ENCODE measurements around the gene TXNDC2.

Gene TXNDC2

DNA sequence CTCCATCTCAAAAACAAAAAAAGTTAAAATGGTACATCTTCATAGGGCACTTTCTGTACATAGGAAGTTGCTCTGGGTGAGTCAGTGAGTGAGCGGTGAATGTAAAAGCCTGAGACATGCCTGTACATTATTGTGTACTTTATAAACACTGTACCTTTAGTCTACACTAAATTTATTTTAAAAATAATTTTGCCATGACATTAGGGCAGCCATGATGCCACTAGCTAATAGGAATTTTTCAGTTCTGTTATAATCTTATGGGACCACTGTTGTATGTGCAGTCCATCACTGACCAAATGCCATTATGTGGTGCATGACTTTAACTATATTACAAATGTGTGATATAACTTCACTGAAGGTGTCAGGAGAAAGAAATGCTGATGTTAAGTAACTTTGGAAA, 11.0 kb upstream of the TXNDC2 start:
- Histone ChIP-seq H3K4me1 (ENCODE audit: low read length) (peaks cover 12% of the 10 kb centered on the region), H3K36me3 (replicated peaks; ENCODE audit: insufficient read depth, low read length) (no peaks in the 10 kb centered on the region), H3K79me2 (ENCODE audit: low read length) (no peaks in the 10 kb centered on the region), H3K9ac (ENCODE audit: low read length) (no peak overlapping the region), H4K20me1 (ENCODE audit: insufficient read depth, low read length) (no peaks in the 10 kb centered on the region), H3K4me3 (ENCODE audit: low read length) (no peak overlapping the region), H2AFZ (ENCODE audit: low read length) (no peak overlapping the region), H3K4me2 (ENCODE audit: low read depth, low read length) (no peak overlapping the region), H3K9me2 (replicated peaks; ENCODE audit: insufficient read depth, low read length) (no peaks in the 10 kb centered on the region), H3K9me3 (replicated peaks; ENCODE audit: insufficient read depth, low read length) (no peaks in the 10 kb centered on the region; the same call in 1 of the 2 replicates), H3K27ac (ENCODE audit: low read length) (no peak overlapping the region), H3F3A (ENCODE audit: insufficient read depth, low read length) (peaks cover 17% of the 10 kb centered on the region), H3K27me3 (replicated peaks; ENCODE audit: insufficient read depth, low read length) (no peaks in the 10 kb centered on the region)
- TF ChIP-seq CTCF (IDR thresholded peaks at IDR 0.05; ENCODE audit: low read length) (no peak), EZH2 (optimal IDR thresholded peaks at IDR 0.05; ENCODE audit: low read depth, low read length) (no peak), EZH2phosphoT487 (IDR thresholded peaks at IDR 0.05; ENCODE audit: low read length) (no peak)
- no peak for DNase-seq

DNA sequence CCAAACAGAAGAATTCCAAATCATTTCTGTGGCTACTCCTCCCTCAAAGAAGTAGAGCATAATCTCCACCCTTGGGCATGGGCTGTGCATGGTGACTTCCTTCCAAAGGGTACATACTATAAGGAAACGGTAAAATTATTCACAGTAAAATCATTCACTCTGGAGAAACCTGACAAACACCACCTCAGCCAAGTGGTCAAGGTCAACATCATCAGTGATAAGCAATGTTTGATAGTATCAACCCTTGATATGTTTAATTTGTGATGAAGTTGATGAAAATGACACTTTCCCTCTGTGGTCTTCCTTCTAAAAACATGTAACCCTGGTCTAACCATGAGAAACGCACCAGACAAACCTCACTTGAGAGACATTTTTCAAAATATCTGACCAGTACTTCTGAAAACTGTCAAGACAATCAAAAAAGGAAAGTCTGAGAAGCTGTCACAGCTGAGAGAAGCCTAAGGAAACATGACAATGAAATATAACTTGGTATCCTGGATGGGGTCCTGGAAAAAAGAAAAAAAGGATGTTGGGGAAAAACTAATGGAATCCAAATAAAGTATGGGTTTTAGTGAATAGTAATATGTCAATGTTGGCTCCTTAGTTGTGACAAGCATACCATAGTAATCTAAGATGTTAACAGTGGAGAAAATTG, 9.4 kb upstream of the TXNDC2 start:
- no peaks in the 10 kb centered on the region for H3K36me3 ChIP-seq (replicated peaks; ENCODE audit: insufficient read depth, low read length)
- H3K9me2 ChIP-seq (replicated peaks; ENCODE audit: insufficient read depth, low read length), result no peaks in the 10 kb centered on the region
- peak overlapping the region; percentile 31; the same call in 1 of the 2 replicates for H3K9ac ChIP-seq (ENCODE audit: low read length)
- H3K4me2 ChIP-seq (ENCODE audit: low read depth, low read length), result peak overlapping the region; percentile 48
- no peaks in the 10 kb centered on the region for H4K20me1 ChIP-seq (ENCODE audit: insufficient read depth, low read length)
- H3K27ac ChIP-seq (ENCODE audit: low read length), result peak overlapping the region; percentile 73; the same call in 1 of the 2 replicates
- peaks cover 12% of the 10 kb centered on the region for H3K4me1 ChIP-seq (ENCODE audit: low read length)
- peaks cover 17% of the 10 kb centered on the region for H3F3A ChIP-seq (ENCODE audit: insufficient read depth, low read length)
- DNase-seq, result no peak
- no peaks in the 10 kb centered on the region for H3K79me2 ChIP-seq (ENCODE audit: low read length)
- no peaks in the 10 kb centered on the region for H3K27me3 ChIP-seq (replicated peaks; ENCODE audit: insufficient read depth, low read length)
- TF ChIP-seq EZH2 (optimal IDR thresholded peaks at IDR 0.05; ENCODE audit: low read depth, low read length), result no peak
- no peak for TF ChIP-seq CTCF (IDR thresholded peaks at IDR 0.05; ENCODE audit: low read length)
- TF ChIP-seq EZH2phosphoT487 (IDR thresholded peaks at IDR 0.05; ENCODE audit: low read length), result no peak
- peak overlapping the region; percentile 48 for H3K4me3 ChIP-seq (ENCODE audit: low read length)
- H3K9me3 ChIP-seq (replicated peaks; ENCODE audit: insufficient read depth, low read length), result no peaks in the 10 kb centered on the region; the same call in 1 of the 2 replicates
- H2AFZ ChIP-seq (ENCODE audit: low read length), result peak overlapping the region; percentile 83

GRCh38 chr18:9876867-9877654, 8.7 kb upstream of the TXNDC2 start:
- peak overlapping the region; percentile 73 for H3K27ac ChIP-seq (ENCODE audit: low read length)
- H3K79me2 ChIP-seq (ENCODE audit: low read length), result no peaks in the 10 kb centered on the region
- H3K9me3 ChIP-seq (replicated peaks; ENCODE audit: insufficient read depth, low read length), result no peaks in the 10 kb centered on the region; the same call in 1 of the 2 replicates
- TF ChIP-seq CTCF (IDR thresholded peaks at IDR 0.05; ENCODE audit: low read length), result no peak
- no peak for TF ChIP-seq EZH2 (optimal IDR thresholded peaks at IDR 0.05; ENCODE audit: low read depth, low read length)
- TF ChIP-seq EZH2phosphoT487 (IDR thresholded peaks at IDR 0.05; ENCODE audit: low read length), result no peak
- H4K20me1 ChIP-seq (ENCODE audit: insufficient read depth, low read length), result no peaks in the 10 kb centered on the region
- H3K9ac ChIP-seq (ENCODE audit: low read length), result peak overlapping the region; percentile 31; the same call in 1 of the 2 replicates
- H3K36me3 ChIP-seq (replicated peaks; ENCODE audit: insufficient read depth, low read length), result no peaks in the 10 kb centered on the region
- H3K4me2 ChIP-seq (ENCODE audit: low read depth, low read length), result peak overlapping the region; percentile 48
- no peaks in the 10 kb centered on the region for H3K27me3 ChIP-seq (replicated peaks; ENCODE audit: insufficient read depth, low read length)
- peak; percentile 69 for DNase-seq
- H3K4me3 ChIP-seq (ENCODE audit: low read length), result peak overlapping the region; percentile 48
- peaks cover 17% of the 10 kb centered on the region for H3F3A ChIP-seq (ENCODE audit: insufficient read depth, low read length)
- peaks cover 12% of the 10 kb centered on the region for H3K4me1 ChIP-seq (ENCODE audit: low read length)
- peak overlapping the region; percentile 83 for H2AFZ ChIP-seq (ENCODE audit: low read length)
- no peaks in the 10 kb centered on the region for H3K9me2 ChIP-seq (replicated peaks; ENCODE audit: insufficient read depth, low read length)
